ENCODE results near the gene BAHD1.

Gene BAHD1

DNA sequence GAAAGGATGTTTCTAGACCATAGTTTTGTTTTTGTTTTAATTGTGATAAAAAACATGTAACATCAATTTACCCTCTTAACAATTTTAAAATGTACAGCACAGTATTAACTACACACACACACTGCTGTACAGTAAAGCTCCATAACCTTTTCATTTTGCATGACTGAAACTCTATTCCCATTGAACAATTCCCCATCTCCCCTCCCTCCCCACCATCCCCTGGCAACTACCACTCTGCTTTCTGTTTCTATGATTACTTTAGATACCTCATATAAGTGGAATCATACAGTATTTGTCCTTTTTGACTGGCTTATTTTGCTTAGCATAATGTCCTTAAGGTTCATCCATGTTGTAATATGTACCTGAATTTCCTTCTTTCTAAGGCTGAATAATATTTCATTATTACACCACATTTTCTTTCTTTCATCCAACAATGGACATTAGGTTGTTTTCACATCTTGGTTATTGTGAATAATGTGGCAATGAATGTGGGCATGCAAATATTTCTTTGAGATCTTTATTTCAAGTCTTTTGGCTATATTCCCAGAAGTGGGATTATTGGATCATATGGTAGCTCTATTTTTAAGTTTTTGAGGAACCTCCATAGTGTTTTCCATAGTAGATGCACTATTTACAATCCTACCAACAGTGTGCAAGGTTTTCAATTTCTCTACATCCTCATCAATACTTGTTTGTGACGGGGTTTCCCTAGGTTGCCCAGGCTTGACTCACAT is 40.8 kb downstream of the BAHD1 start:
- DNase-seq (ENCODE audit: low spot score) (no peak), ATAC-seq (ENCODE audit: low read depth) (0 out of 3 replicates have a peak, but pooled peaks have one; percentile 10)
- TF ChIP-seq, protein P1, sequence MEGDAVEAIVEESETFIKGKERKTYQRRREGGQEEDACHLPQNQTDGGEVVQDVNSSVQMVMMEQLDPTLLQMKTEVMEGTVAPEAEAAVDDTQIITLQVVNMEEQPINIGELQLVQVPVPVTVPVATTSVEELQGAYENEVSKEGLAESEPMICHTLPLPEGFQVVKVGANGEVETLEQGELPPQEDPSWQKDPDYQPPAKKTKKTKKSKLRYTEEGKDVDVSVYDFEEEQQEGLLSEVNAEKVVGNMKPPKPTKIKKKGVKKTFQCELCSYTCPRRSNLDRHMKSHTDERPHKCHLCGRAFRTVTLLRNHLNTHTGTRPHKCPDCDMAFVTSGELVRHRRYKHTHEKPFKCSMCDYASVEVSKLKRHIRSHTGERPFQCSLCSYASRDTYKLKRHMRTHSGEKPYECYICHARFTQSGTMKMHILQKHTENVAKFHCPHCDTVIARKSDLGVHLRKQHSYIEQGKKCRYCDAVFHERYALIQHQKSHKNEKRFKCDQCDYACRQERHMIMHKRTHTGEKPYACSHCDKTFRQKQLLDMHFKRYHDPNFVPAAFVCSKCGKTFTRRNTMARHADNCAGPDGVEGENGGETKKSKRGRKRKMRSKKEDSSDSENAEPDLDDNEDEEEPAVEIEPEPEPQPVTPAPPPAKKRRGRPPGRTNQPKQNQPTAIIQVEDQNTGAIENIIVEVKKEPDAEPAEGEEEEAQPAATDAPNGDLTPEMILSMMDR (IDR thresholded peaks at IDR 0.05; ENCODE audit: poor library complexity, severe bottlenecking), result no peak
- no peaks in the 10 kb centered on the region for H3K4me1 ChIP-seq (ENCODE audit: insufficient read depth, poor library complexity, severe bottlenecking)
- no peaks in the 10 kb centered on the region for H3K9me3 ChIP-seq (ENCODE audit: severe bottlenecking)
- H3K27me3 ChIP-seq (ENCODE audit: insufficient read depth, poor library complexity, severe bottlenecking), result no peaks in the 10 kb centered on the region
- H3K36me3 ChIP-seq (ENCODE audit: low read depth), result no peaks in the 10 kb centered on the region
- H3K4me3 ChIP-seq (ENCODE audit: severe bottlenecking), result no peak overlapping the region
- no peak overlapping the region for H3K27ac ChIP-seq (ENCODE audit: poor library complexity, severe bottlenecking)

DNA sequence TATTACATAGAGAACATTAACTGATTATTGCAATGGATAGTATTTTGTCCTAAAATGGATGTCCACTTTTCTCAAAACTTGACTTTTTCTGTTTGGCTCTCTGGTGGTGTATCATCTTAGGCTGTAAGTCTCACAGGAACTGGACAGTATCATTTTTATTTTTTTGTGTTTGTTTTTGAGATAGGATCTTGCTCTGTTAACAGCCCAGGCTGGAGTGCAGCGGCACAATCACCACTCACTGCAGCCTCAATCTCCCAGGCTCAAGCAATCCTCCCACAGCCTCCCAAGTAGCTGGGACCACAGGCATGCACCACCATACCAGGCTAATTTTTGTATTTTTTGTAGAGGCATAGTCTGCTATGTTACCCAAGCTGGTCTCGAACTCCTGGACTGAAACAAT is 43.2 kb downstream of the BAHD1 start:
- no peaks in the 10 kb centered on the region for H3K27me3 ChIP-seq (ENCODE audit: insufficient read depth, poor library complexity, severe bottlenecking)
- H3K4me1 ChIP-seq (ENCODE audit: insufficient read depth, poor library complexity, severe bottlenecking), result no peaks in the 10 kb centered on the region
- no peak overlapping the region for H3K27ac ChIP-seq (ENCODE audit: poor library complexity, severe bottlenecking)
- no peak overlapping the region for H3K4me3 ChIP-seq (ENCODE audit: severe bottlenecking)
- no peaks in the 10 kb centered on the region for H3K36me3 ChIP-seq (ENCODE audit: low read depth)
- H3K9me3 ChIP-seq (ENCODE audit: severe bottlenecking), result no peaks in the 10 kb centered on the region
- TF ChIP-seq, protein P1 (IDR thresholded peaks at IDR 0.05; ENCODE audit: poor library complexity, severe bottlenecking), result no peak
- DNase-seq (ENCODE audit: low spot score) (no peak), ATAC-seq (ENCODE audit: low read depth) (no peak)

DNA sequence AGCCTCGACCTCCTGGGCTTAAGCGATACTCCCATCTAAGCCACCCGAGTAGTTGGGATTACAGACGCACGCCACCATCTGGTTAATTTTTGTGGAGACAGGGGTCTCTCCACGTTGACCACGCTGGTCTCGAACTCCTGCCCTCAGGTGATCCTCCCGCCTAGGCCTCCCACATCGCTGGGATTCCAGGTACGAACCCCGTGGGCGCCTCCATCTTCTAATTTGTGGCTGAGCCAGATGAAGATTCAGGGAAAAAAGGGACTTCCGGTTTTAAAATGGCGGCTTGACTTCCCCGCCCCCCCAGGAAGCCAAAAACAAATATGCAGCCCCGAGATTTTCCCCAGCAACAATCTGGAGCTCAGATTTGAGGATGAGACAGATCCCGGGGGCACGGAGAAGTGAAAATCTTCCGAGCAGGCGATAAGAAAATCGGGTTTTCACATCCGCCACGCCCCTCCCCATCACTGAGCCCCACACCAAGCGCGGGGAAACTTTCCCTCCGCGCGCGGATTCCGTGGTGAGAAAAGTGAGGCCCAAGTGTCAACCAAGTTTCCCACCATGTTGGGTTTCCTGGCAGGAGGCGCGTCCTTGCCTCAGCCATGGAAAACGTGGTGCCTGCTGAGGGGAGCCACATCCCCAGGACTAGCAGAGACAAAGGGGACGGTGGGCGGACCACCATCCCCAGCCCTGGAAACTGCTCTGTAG is 45.5 kb downstream of the BAHD1 start:
- Histone ChIP-seq H3K4me3 (ENCODE audit: severe bottlenecking) (no peak overlapping the region), H3K36me3 (ENCODE audit: low read depth) (no peaks in the 10 kb centered on the region), H3K27ac (ENCODE audit: poor library complexity, severe bottlenecking) (no peak overlapping the region), H3K9me3 (ENCODE audit: severe bottlenecking) (no peaks in the 10 kb centered on the region), H3K4me1 (ENCODE audit: insufficient read depth, poor library complexity, severe bottlenecking) (no peaks in the 10 kb centered on the region), H3K27me3 (ENCODE audit: insufficient read depth, poor library complexity, severe bottlenecking) (no peaks in the 10 kb centered on the region)
- DNase-seq (ENCODE audit: low spot score) (no peak), ATAC-seq (ENCODE audit: low read depth) (no peak)
- TF ChIP-seq, protein P1 (IDR thresholded peaks at IDR 0.05; ENCODE audit: poor library complexity, severe bottlenecking), result no peak

DNA sequence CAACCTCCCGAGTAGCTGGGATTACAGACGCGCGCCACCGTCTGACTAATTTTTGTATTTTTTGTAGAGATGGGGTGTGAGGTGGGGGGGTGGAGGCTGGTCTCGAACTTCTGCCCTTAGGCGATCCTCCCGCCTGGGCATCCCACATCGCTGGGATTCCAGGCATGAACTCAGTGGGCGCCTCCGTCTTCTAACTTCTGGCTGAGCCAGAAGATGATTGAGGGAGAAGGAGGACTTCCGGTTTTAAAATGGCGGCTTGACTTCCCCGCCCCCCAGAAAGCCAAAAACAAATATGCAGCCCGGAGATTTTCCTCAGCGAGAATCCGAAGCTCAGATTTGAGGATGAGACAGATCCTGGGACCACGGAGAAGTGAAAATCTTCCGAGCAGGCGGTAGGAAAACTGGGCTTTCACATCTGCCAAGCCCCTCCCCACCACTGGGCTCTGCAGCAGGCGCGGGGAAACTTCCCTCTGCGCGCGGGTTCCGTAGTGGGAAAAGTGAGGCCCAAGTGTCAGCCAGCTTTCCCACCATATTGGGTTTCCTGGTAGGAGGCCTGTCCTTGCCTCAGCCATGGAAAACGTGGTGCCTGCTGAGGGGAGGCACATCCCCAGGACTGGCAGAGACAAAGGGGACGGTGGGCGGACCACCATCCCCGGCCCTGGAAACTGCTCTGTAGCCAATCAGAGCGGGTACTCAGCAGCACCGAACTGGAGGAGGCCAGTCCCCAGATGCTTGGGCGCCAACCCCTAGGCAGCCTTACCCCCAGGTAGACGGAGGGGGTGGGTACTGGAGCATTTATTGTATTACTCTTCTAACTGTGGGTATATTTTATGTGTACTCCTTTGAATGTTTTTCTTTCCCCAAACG is 47.3 kb downstream of the BAHD1 start:
- Histone ChIP-seq H3K36me3 (ENCODE audit: low read depth) (no peaks in the 10 kb centered on the region), H3K27ac (ENCODE audit: poor library complexity, severe bottlenecking) (no peak overlapping the region), H3K4me1 (ENCODE audit: insufficient read depth, poor library complexity, severe bottlenecking) (no peaks in the 10 kb centered on the region), H3K4me3 (ENCODE audit: severe bottlenecking) (no peak overlapping the region), H3K9me3 (ENCODE audit: severe bottlenecking) (no peaks in the 10 kb centered on the region), H3K27me3 (ENCODE audit: insufficient read depth, poor library complexity, severe bottlenecking) (no peaks in the 10 kb centered on the region)
- ATAC-seq (ENCODE audit: low read depth), result no peak
- TF ChIP-seq, protein P1 (IDR thresholded peaks at IDR 0.05; ENCODE audit: poor library complexity, severe bottlenecking), result no peak
- no peak for DNase-seq (ENCODE audit: low spot score)

Measured in RWPE2 (cell line).